SK-N-SH (cell line): Measurements from ENCODE around the gene IL27RA. TPM values are rescaled to one million over a fixed set of nuclear protein-coding genes. Genes with fewer than 3 reads are reported as not detected.

Experiments
- CTCF ChIA-PET: fragments of 300-600, 350-600 bp; formaldehyde crosslinking; extraction: SDS; loops from one replicate; lab custom pipeline; 2021; lab: Yijun Ruan, JAX
- POLR2A ChIA-PET: fragments of 350-600 bp; sonication (Branson Sonifier 250); formaldehyde crosslinking; extraction: SDS; loops from one replicate; lab custom pipeline; 2020; ENCODE audit warnings: antibody characterized with exemption, inconsistent platforms; lab: Yijun Ruan, JAX
- DNase-seq: peaks from one replicate; pipeline ENCODE4 v3.0.0; 2012
- H2AFZ ChIP-seq: fragments of 200-600 bp; sonication (generic); 2 replicates; pipeline ENCODE4 v1.8.1; 2016; ENCODE audit warnings: antibody characterized with exemption, mild to moderate bottlenecking, low read depth
- H3F3A ChIP-seq: fragments of 200-600 bp; sonication (generic); replicated peaks from 2 replicates; pipeline ENCODE3; 2016; ENCODE audit warnings: antibody characterized with exemption, mild to moderate bottlenecking; ENCODE audit not compliant: insufficient read depth
- H3K27ac ChIP-seq, 2 experiments: fragments of 200-500 bp in 1 of 2; fragments of 200-600 bp in 1 of 2; sonication (Bioruptor generic) in 1 of 2; sonication (generic), shearing (Covaris generic) in 1 of 2; 2 replicates each; pipeline versions ENCODE4 v1.5.1 to v1.6.1; 2014 to 2016; ENCODE audit warnings: low read depth in 2 of 2, inconsistent platforms in 1 of 2, low read length in 1 of 2, mild to moderate bottlenecking in 1 of 2, mixed read lengths in 1 of 2
- H3K27me3 ChIP-seq: fragments of 200-600 bp; sonication (generic), shearing (Covaris generic); 2 replicates; pipeline ENCODE4 v1.6.1; 2016; ENCODE audit warnings: mixed run types; ENCODE audit not compliant: insufficient read depth
- H3K36me3 ChIP-seq, 2 experiments: fragments of 200-500 bp in 1 of 2; fragments of 200-600 bp in 1 of 2; sonication (Bioruptor generic) in 1 of 2; sonication (generic) in 1 of 2; replicated peaks in 1 of 2; 2 replicates each; pipeline versions ENCODE3 to v1.5.1; 2014 to 2016; ENCODE audit warnings: low read length in 1 of 2, mild to moderate bottlenecking in 1 of 2; ENCODE audit not compliant: insufficient read depth in 2 of 2, control insufficient read depth in 1 of 2
- H3K4me1 ChIP-seq, 2 experiments: fragments of 200-500 bp in 1 of 2; fragments of 200-600 bp in 1 of 2; sonication (Bioruptor generic) in 1 of 2; sonication (generic), shearing (Covaris generic) in 1 of 2; 2 replicates each; pipeline versions ENCODE4 v1.5.1 to v1.6.1; 2014 to 2016; ENCODE audit warnings: low read depth in 1 of 2, low read length in 1 of 2, mixed run types in 1 of 2; ENCODE audit not compliant: insufficient read depth in 2 of 2, control insufficient read depth in 1 of 2
- H3K4me2 ChIP-seq: fragments of 200-600 bp; sonication (generic), shearing (Covaris generic); 2 replicates; pipeline ENCODE4 v1.6.1; 2017; ENCODE audit warnings: mixed run types
- H3K4me3 ChIP-seq, 2 experiments: fragments of 200-500 bp in 1 of 2; fragments of 200-600 bp in 1 of 2; sonication (Bioruptor generic) in 1 of 2; sonication (generic), shearing (Covaris generic) in 1 of 2; 2 replicates each; pipeline versions ENCODE4 v1.5.1 to v1.8.1; 2014 to 2016; ENCODE audit warnings: low read depth in 2 of 2, inconsistent platforms in 1 of 2, low read length in 1 of 2, mild to moderate bottlenecking in 1 of 2, mixed read lengths in 1 of 2, moderate library complexity in 1 of 2
- H3K79me2 ChIP-seq: fragments of 200-600 bp; sonication (generic); 2 replicates; pipeline ENCODE4 v1.8.1; 2017; ENCODE audit warnings: mild to moderate bottlenecking; ENCODE audit not compliant: insufficient read depth
- H3K9ac ChIP-seq: fragments of 200-600 bp; sonication (generic); 2 replicates; pipeline ENCODE4 v1.6.1; 2017; ENCODE audit warnings: mixed run types
- H3K9me2 ChIP-seq: fragments of 200-600 bp; sonication (generic); 2 replicates; pipeline ENCODE4 v1.6.1; 2017; ENCODE audit warnings: mixed run types
- H3K9me3 ChIP-seq: fragments of 200-600 bp; sonication (generic); 2 replicates; pipeline ENCODE4 v1.6.1; 2017; ENCODE audit warnings: mixed run types, mild to moderate bottlenecking, moderate library complexity
- H4K20me1 ChIP-seq: fragments of 200-600 bp; sonication (generic); 2 replicates; pipeline ENCODE4 v1.6.1; 2017; ENCODE audit warnings: mild to moderate bottlenecking, mixed run types; ENCODE audit not compliant: insufficient read depth
- ELF1 ChIP-seq: IDR thresholded peaks from 2 replicates; pipeline ENCODE4 v1.4.0; 2012
- EZH2phosphoT487 ChIP-seq: fragments of 200-600 bp; sonication (generic); IDR thresholded peaks from 2 replicates; pipeline ENCODE4 v1.6.1; 2017; ENCODE audit warnings: low read depth, mixed run types, mild to moderate bottlenecking, antibody characterized with exemption, moderate library complexity, borderline replicate concordance
- FOSL2 ChIP-seq: IDR thresholded peaks from 2 replicates; pipeline ENCODE4 v1.4.0; 2012; ENCODE audit warnings: low read depth, mild to moderate bottlenecking, moderate library complexity, borderline replicate concordance
- FOXJ3 ChIP-seq: sonication (generic); formaldehyde crosslinking; IDR thresholded peaks from 2 replicates; pipeline ENCODE4 v1.5.1; 2020; ENCODE audit warnings: mild to moderate bottlenecking, missing genetic modification reagents
- NRF1 ChIP-seq: IDR thresholded peaks from 2 replicates; pipeline ENCODE4 v1.6.1; 2012; ENCODE audit warnings: low read depth, mild to moderate bottlenecking, low read length
- POLR2AphosphoS5 ChIP-seq: IDR thresholded peaks from 2 replicates; pipeline ENCODE4 v1.6.1; 2012; ENCODE audit warnings: low read depth, low read length
- SIN3A ChIP-seq: IDR thresholded peaks from 2 replicates; pipeline ENCODE4 v1.6.1; 2012; ENCODE audit warnings: low read depth, mild to moderate bottlenecking, low read length, moderate library complexity, borderline replicate concordance
- TAF1 ChIP-seq: IDR thresholded peaks from 2 replicates; pipeline ENCODE4 v1.6.1; 2012; ENCODE audit warnings: low read depth, mild to moderate bottlenecking, low read length, moderate library complexity, borderline replicate concordance
- WGBS: methylation state at CpG from one replicate; pipeline ENCODE4 v1.1.6; 2017; ENCODE audit warnings: low lambda C conversion rate; 5-methylcytosine and 5-hydroxymethylcytosine counted together
- polyA plus RNA-seq, 3 experiments: library from polyadenylated mRNA; depleted of rRNA; stranded (reverse); fragments of >200 nt; gene quantifications; 2 replicates each; pipeline ENCODE4 v1.2.3, GENCODE V29; 2012
- TF ChIP-seq, protein P1 (sequence below): fragments of 200-600 bp; sonication (generic); IDR thresholded peaks from 2 replicates; pipeline ENCODE4 v1.6.1; 2017; ENCODE audit warnings: antibody characterized with exemption, mild to moderate bottlenecking, moderate library complexity
- TF ChIP-seq, protein P2 (sequence below): IDR thresholded peaks from 2 replicates; pipeline ENCODE4 v1.4.0; 2012; ENCODE audit warnings: low read depth, borderline replicate concordance
- TF ChIP-seq, protein P3 (sequence below): fragments of 150-350 bp; IDR thresholded peaks from 2 replicates; pipeline ENCODE4 v1.6.1; 2017; ENCODE audit warnings: antibody characterized with exemption, low read length, low read depth, borderline replicate concordance
- TF ChIP-seq, protein P4 (sequence below): fragments of 150-350 bp; IDR thresholded peaks from 2 replicates; pipeline ENCODE4 v1.6.1; 2016; ENCODE audit warnings: mild to moderate bottlenecking, low read depth, low read length

IL27RA gene
- polyA plus RNA-seq, 1 of the 3 experiments (the other 2 are of a cell fraction): 9.3 TPM

DNA sequence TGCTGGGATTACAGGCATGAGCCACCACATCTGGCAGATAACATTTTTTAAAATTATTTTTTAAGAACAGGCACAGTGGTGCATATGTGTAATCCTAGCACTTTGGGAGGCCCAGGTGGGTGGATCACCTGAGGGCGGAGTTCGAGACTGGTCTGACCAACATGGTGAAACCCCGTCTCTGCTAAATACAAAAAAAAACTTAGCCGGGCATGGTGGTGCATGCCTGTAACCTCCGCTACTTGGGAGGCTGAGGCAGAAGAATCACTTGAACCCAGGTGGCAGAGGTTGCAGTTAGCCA is 30.9 kb downstream of the IL27RA start:
- Histone ChIP-seq H2AFZ (no peak overlapping the region), H3K4me3 (no peak overlapping the region), H3K9ac (no peak overlapping the region), H4K20me1 (no peaks in the 10 kb centered on the region), H3F3A (peaks cover 3% of the 10 kb centered on the region), H3K4me1 (peaks cover 6 to 10% of the 10 kb centered on the region in 2 experiments; a peak in 2 of 4 replicates), H3K4me2 (no peak overlapping the region), H3K79me2 (no peaks in the 10 kb centered on the region), H3K27me3 (no peaks in the 10 kb centered on the region), H3K9me2 (no peaks in the 10 kb centered on the region), H3K36me3 (no peaks in the 10 kb centered on the region), H3K27ac (no peak overlapping the region), H3K9me3 (no peaks in the 10 kb centered on the region)
- ChIA-PET POLR2A (no interaction called here), CTCF (interaction anchor here (1.2 to 8.1 kb wide), 3 partner anchors 9 to 74 kb away, joined by 3 to 146 read pairs (median 22); partner anchors contain the start of genes ASF1B, IL27RA and MISP3)
- DNase-seq: no peak
- TF ChIP-seq, protein P1, sequence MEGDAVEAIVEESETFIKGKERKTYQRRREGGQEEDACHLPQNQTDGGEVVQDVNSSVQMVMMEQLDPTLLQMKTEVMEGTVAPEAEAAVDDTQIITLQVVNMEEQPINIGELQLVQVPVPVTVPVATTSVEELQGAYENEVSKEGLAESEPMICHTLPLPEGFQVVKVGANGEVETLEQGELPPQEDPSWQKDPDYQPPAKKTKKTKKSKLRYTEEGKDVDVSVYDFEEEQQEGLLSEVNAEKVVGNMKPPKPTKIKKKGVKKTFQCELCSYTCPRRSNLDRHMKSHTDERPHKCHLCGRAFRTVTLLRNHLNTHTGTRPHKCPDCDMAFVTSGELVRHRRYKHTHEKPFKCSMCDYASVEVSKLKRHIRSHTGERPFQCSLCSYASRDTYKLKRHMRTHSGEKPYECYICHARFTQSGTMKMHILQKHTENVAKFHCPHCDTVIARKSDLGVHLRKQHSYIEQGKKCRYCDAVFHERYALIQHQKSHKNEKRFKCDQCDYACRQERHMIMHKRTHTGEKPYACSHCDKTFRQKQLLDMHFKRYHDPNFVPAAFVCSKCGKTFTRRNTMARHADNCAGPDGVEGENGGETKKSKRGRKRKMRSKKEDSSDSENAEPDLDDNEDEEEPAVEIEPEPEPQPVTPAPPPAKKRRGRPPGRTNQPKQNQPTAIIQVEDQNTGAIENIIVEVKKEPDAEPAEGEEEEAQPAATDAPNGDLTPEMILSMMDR: no peak
- TF ChIP-seq TAF1: no peak
- TF ChIP-seq SIN3A: no peak
- no peak for TF ChIP-seq POLR2AphosphoS5
- no peak for TF ChIP-seq ELF1
- TF ChIP-seq, protein P2, sequence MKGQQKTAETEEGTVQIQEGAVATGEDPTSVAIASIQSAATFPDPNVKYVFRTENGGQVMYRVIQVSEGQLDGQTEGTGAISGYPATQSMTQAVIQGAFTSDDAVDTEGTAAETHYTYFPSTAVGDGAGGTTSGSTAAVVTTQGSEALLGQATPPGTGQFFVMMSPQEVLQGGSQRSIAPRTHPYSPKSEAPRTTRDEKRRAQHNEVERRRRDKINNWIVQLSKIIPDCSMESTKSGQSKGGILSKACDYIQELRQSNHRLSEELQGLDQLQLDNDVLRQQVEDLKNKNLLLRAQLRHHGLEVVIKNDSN: no peak
- TF ChIP-seq FOXJ3 (CRISPR knock-in tag): no peak
- no peak for TF ChIP-seq EZH2phosphoT487
- WGBS: 66% methylated on average over 5 of the region's 5 CpGs

DNA sequence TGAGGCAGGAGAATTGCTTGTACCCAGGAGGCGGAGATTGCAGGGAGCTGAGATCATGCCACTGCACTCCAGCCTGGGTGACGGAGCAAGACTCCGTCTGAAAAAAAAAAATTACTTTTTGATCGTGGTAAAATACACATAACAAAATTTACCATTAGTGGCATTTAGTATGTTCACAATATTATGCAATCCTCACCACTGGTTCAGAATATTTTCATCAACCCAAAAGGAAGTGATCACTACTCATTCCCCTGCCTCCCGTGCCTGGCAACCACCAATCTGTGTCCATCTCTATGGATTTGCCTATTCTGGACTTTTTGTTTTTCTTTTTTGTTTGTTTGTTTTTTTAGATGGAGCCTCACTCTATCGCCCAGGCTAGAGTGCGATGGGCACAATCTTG is 31.5 kb downstream of the IL27RA start:
- H3K9ac ChIP-seq: no peak overlapping the region
- H3F3A ChIP-seq: no peaks in the 10 kb centered on the region
- DNase-seq: no peak
- no peak overlapping the region for H3K27ac ChIP-seq
- no peak overlapping the region for H3K4me3 ChIP-seq
- WGBS: 47% methylated on average over 7 of the region's 7 CpGs
- no peaks in the 10 kb centered on the region for H3K27me3 ChIP-seq
- H3K4me2 ChIP-seq: no peak overlapping the region
- H3K4me1 ChIP-seq: peaks cover 6 to 8% of the 10 kb centered on the region in 2 experiments; a peak in 2 of 4 replicates
- no peaks in the 10 kb centered on the region for H3K79me2 ChIP-seq
- no peaks in the 10 kb centered on the region for H4K20me1 ChIP-seq
- H3K9me2 ChIP-seq: no peaks in the 10 kb centered on the region
- TF ChIP-seq, protein P3, sequence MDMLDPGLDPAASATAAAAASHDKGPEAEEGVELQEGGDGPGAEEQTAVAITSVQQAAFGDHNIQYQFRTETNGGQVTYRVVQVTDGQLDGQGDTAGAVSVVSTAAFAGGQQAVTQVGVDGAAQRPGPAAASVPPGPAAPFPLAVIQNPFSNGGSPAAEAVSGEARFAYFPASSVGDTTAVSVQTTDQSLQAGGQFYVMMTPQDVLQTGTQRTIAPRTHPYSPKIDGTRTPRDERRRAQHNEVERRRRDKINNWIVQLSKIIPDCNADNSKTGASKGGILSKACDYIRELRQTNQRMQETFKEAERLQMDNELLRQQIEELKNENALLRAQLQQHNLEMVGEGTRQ: no peak
- TF ChIP-seq, protein P1: no peak
- TF ChIP-seq, protein P4, sequence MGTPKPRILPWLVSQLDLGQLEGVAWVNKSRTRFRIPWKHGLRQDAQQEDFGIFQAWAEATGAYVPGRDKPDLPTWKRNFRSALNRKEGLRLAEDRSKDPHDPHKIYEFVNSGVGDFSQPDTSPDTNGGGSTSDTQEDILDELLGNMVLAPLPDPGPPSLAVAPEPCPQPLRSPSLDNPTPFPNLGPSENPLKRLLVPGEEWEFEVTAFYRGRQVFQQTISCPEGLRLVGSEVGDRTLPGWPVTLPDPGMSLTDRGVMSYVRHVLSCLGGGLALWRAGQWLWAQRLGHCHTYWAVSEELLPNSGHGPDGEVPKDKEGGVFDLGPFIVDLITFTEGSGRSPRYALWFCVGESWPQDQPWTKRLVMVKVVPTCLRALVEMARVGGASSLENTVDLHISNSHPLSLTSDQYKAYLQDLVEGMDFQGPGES: no peak
- TF ChIP-seq TAF1 (no peak), EZH2phosphoT487 (no peak), FOSL2 (no peak), POLR2AphosphoS5 (no peak), NRF1 (no peak)
- TF ChIP-seq, all 33 proteins: peak for 0
- Histone ChIP-seq H3K9me3 (no peaks in the 10 kb centered on the region), H2AFZ (no peak overlapping the region), H3K36me3 (no peaks in the 10 kb centered on the region)
- ChIA-PET CTCF (interaction anchor here (8.1 kb wide), 1 partner anchor 8 kb away, joined by 146 read pairs; the partner anchor contains the start of gene MISP3), POLR2A (no interaction called here)
